HG03139 (cell line): Measurements from ENCODE around the gene LCN1.
"Not testable (repeated sequence)": the region's sequence is repeated elsewhere in the genome, so short reads cannot be mapped to it uniquely, and the experiment has no call there.

Source experiments
- ATAC-seq: cut with Tn5 transposase; IDR thresholded peaks from one replicate; pipeline ENCODE4 v1.9.1; 2021; ENCODE audit not compliant: unreplicated experiment

Gene LCN1

GRCh38 chr9:135522137-135522877 lies 1.1 kb downstream of the LCN1 start:
- no peak for ATAC-seq

DNA sequence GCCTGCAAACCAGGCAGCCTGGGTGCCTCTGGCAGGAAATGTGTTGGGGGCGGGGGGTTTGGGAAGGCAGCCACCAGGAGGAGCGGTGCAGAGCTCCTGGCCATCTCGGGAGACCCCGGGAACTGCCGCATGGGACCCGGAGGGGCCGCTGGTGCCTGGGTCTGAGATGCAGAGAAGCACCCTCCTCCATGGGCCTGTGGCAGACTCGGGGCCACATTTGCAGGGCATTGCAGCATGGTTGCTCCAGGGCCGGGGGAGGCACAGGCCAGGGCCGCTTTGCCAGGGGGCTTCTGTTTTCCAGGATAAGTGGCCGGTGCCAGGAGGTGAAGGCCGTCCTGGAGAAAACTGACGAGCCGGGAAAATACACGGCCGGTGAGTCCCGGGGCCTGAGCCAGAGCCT lies 1.7 kb downstream of the LCN1 start:
- no peak for ATAC-seq

DNA sequence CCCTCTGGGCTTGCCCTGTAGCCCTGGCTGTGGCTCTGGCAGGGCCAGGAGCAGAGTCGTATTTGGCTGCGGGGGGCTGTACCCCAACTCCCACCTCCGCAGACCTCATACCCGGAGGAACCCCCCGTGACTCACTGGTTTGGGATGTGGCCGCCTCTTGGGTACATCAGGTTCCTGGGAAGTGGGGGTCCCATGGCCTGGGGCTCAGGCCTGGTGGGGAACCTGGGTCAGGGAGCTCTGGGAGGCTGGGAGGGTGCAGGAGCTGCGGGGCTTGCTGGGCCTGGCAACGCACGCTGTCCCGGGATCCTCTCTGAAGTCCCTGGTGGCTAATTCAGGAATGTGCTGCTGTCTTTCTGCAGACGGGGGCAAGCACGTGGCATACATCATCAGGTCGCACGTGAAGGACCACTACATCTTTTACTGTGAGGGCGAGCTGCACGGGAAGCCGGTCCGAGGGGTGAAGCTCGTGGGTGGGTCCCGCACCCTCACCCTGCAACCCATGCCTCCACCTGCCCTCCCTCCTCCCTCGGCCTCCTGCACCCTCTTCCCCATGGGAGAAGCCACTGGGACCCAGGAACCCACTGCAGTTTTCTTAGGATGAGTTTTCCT lies 2.4 kb downstream of the LCN1 start:
- no peak for ATAC-seq

GRCh38 chr9:135524130-135524861 lies 3.1 kb downstream of the LCN1 start:
- ATAC-seq = no peak

GRCh38 chr9:135525241-135526088 lies 4.2 kb downstream of the LCN1 start:
- no peak for ATAC-seq

DNA sequence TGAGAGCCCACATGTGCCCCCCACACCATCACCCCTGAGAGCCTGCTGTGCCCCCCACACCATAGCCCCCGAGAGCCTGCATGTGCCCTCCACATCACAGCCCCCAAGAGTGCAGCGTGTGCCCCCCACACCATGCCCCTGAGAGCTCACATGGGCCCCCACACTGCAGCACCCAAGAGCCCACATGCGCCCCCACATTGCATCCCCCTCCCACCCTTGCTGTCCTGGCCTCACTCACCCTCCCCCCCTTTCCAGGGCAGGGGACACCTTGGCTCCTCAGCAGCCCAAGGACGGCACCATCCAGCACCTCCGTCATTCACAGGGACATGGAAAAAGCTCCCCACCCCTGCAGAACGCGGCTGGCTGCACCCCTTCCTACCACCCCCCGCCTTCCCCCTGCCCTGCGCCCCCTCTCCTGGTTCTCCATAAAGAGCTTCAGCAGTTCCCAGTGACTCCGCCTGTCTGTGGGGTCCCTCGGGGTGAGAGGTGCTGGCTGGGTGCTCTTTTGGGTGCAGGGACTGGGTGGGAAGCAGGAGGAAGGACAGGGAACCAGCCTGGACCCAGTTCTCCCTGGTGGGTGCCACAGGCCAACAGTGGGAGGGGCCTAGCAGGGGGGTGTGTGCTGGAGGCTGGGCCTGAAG lies 5.0 kb downstream of the LCN1 start:
- no peak for ATAC-seq

DNA sequence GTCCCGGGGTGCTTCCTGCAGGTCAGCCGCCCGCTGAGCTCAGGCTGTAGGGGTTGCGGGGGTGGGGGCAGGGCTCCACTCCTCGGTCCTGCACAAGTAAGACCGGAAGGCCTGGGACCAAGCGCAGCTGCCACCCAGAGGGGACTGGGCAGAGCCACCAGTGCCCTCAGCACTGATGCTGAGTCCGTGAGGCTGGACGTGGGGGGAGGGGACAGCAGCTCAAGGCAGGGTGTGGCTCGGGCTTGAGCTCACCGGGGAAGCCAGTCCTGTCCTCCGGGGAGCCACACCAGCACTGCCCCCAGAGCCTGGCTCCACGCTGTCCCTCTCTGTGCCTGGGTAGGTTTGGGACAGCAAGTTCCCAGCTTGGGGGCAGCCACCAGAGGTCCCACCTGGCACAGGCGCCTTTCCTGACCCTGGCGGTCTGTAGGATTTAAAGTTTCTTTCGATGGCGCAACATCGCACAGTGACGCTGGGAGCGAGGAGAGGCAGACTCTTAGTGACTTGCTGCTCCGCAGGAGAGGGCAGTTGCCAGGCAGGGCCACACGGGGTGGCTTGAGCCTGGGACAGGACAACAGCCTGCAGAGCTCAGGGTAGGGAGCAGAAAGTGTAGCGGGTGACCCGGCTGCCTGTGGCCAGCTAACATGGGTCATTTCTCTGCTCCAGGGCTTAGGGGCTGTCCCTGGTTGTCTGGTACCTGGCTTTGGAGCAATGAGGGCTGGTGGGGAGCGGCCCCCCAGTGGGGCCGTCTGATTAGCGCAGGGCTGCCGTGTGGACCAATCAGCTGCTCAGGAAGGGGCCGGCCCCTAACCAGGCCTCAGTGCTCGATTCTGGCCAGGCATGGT lies 5.7 kb downstream of the LCN1 start:
- no peak for ATAC-seq

GRCh38 chr9:135528842-135529435 lies 7.7 kb downstream of the LCN1 start:
- not testable (repeated sequence) for ATAC-seq

- no peak for ATAC-seq
These were observed 8.9 kb downstream of the LCN1 start for GRCh38 chr9:135530146-135530545.

DNA sequence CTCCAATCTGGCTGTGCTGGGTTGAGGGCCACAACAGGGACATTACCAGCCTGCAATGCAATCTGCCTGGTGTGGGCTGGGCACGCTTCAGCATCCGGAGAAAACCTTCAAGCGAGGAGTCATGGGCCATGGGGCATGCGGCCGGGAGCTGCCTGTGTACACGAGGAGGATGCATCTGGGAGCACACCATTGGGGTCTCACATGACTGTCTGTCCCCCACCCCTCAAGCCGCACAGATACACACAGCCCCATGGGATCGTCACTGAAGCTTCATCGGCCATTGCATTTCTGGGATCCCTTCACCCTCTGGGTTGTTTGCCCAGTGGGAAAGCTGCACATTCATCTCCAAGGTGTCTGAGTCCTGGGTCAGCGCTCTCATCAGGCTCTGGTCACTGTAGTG lies 9.9 kb downstream of the LCN1 start:
- ATAC-seq = no peak

DNA sequence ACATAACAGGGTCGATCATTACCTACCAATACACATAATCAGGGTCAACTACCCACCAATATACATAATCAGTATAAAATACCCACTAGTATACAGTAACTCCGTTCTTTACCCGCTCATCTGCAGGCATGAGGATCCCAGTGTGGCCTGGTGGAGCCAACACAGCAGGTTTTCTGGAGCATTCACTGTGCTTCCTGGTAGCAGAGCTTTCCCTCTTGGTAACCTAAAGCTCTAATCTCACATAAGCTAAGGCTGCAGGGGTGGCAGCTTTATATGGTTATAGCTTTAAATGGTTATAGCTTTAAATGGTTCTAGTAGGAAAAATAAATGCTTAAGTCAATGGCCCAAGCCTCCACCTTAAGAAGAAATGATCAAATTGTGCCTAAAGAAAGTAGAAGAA lies 11.9 kb downstream of the LCN1 start:
- no peak for ATAC-seq

DNA sequence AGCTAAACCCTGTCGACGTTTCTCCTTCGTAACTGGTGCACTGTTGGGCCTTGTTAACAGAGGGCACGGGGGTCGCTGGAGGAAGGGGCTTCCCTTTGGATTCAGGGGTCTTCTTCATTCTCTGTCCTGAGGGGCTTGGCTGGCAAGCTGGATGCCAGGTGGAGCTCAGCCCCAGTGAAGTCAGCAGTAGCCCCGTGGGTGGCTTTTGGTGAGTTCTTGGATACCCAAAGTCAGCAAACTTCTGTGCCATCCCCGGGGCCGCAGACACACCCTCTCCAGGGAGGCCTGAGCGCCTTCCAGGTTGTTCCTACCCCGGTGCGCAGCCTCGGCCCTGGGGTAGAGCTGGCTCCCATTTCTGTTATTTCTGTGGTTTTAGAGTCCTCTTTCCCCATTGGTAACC lies 12.4 kb downstream of the LCN1 start:
- ATAC-seq = no peak

DNA sequence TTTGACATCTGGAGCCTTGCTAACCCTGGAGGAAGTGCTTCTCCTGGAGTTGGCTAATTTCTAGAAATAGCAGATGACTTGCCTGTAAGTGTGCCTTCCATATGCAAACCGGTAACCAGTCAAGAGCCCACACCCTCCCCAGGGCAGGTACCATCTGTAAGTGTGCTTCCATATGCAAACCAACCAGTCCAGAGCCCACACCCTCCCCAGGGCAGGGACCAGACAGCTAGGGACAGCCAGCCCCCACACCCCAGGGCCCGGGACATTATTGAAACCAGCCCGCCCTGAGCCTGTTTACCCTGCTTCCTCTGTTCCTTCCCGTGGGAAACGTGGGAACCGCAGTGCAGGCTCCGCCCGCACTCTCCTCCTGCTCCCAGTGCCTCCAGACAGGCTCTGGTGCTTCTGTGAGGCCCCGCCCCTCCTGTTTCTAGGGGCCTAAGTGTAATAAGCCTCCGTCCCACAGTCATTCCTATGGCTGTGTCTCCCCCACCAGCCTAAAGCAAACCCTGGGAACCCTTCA lies 13.0 kb downstream of the LCN1 start:
- ATAC-seq = not testable (repeated sequence)

GRCh38 chr9:135534826-135535225 lies 13.6 kb downstream of the LCN1 start:
- not testable (repeated sequence) for ATAC-seq

GRCh38 chr9:135535631-135536030 lies 14.4 kb downstream of the LCN1 start:
- ATAC-seq = not testable (repeated sequence)

GRCh38 chr9:135536216-135536615 lies 15.0 kb downstream of the LCN1 start:
- no peak for ATAC-seq

DNA sequence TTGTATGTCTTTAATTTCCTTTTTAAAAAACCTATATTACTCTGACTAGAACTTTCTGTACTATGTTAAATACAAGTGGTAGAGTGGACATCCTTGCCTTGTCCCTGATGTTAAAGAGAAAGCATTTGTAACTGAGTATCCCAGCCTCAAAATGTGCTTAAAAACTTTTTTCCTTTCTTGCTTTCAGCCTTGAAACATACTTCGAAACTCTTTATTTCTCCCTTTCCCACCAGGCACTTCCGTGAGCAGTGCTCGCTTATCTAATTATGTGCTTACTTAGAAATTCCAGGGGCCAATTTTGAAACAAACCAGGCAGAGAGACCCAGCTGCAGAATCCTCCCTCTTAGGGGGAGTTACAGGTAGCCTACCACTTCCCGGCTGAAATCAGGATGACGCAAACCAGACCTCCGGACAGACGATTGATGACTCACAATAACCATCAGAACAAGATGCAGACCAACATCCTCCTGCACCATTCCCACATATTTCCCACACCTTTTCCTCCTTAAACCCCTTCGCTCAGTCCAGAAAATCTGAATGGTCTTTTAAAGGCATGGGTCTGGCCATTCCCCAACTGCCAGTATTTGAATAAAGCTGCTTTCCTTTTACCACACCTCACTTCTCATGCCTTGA lies 22.1 kb downstream of the LCN1 start:
- not testable (repeated sequence) for ATAC-seq

- ATAC-seq = no peak
These were observed 23.9 kb downstream of the LCN1 start for GRCh38 chr9:135544981-135545635.
